LoVo (cell line): ENCODE data around the gene VEGFA.

Experiments used
- DNase-seq: peaks from one replicate; pipeline ENCODE4 v3.0.0-alpha.2; 2016; ENCODE audit warnings: low spot score

Gene VEGFA

GRCh38 chr6:43772681-43773049 lies 2.7 kb downstream of the VEGFA start:
- DNase-seq, result no peak

- peak; percentile 60 for DNase-seq
Observed at GRCh38 chr6:43773050-43773979, 3.3 kb downstream of the VEGFA start.

- DNase-seq, result no peak
Observed at GRCh38 chr6:43773980-43774775, 4.2 kb downstream of the VEGFA start.

- peak; percentile 55 for DNase-seq
Observed at GRCh38 chr6:43774776-43775534, 4.9 kb downstream of the VEGFA start.

- no peak for DNase-seq
Observed at GRCh38 chr6:43775535-43775885, 5.5 kb downstream of the VEGFA start.

- no peak for DNase-seq
Observed at GRCh38 chr6:43776115-43776798, 6.2 kb downstream of the VEGFA start.

GRCh38 chr6:43776799-43777776 lies 7.1 kb downstream of the VEGFA start:
- DNase-seq, result no peak

- no peak for DNase-seq
Observed at GRCh38 chr6:43778131-43778855, 8.3 kb downstream of the VEGFA start.

- no peak for DNase-seq
Observed at GRCh38 chr6:43778976-43779851, 9.2 kb downstream of the VEGFA start.

GRCh38 chr6:43779852-43780236 lies 9.8 kb downstream of the VEGFA start:
- DNase-seq, result no peak

- DNase-seq, result no peak
Observed at GRCh38 chr6:43780293-43780692, 10.3 kb downstream of the VEGFA start.

- DNase-seq, result no peak
Observed at GRCh38 chr6:43780941-43781928, 11.2 kb downstream of the VEGFA start.

- DNase-seq, result no peak
Observed at GRCh38 chr6:43781941-43782704, 12.1 kb downstream of the VEGFA start.

- no peak for DNase-seq
Observed at GRCh38 chr6:43782764-43783513, 12.9 kb downstream of the VEGFA start.

GRCh38 chr6:43784049-43784855 lies 14.2 kb downstream of the VEGFA start:
- no peak for DNase-seq
